Measurements from ENCODE around the gene VSTM5.

GRCh38 chr11:93784145-93784934, 66.1 kb downstream of the VSTM5 start, which contains the start of gene MED17:
- TF ChIP-seq CTCF (IDR thresholded peaks at IDR 0.05): peak; percentile 29 to 55 (median 48)
- TF ChIP-seq POLR2A (IDR thresholded peaks at IDR 0.05): peak; percentile 57 to 88

Measured in adrenal gland (tissue), 5 donors.